Karpas-422 (cell line): Measurements from ENCODE around the gene TRIM8. TPM values are rescaled to one million over a fixed set of nuclear protein-coding genes. Genes with fewer than 3 reads are reported as not detected.
A peak's percentile ranks its signal among the peaks of the same experiment; 100 is the strongest.

ENCODE experiments used
- DNase-seq: peaks from one replicate; pipeline ENCODE4 v3.0.0-alpha.2; 2015
- H2AFZ ChIP-seq: fragments of 200-600 bp; sonication (generic); 2 replicates; pipeline ENCODE4 v1.6.1; 2014; ENCODE audit warnings: antibody characterized with exemption, low read length, mixed read lengths
- H3K27ac ChIP-seq: fragments of 200-600 bp; sonication (generic); 2 replicates; pipeline ENCODE4 v1.5.1; 2014; ENCODE audit warnings: mild to moderate bottlenecking, low read length, moderate library complexity
- H3K27me3 ChIP-seq: fragments of 200-600 bp; sonication (generic); 2 replicates; pipeline ENCODE4 v1.6.1; 2014; ENCODE audit warnings: low read length, mixed read lengths
- H3K36me3 ChIP-seq: fragments of 200-600 bp; sonication (generic); 2 replicates; pipeline ENCODE4 v1.6.1; 2014; ENCODE audit warnings: low read length, mixed read lengths; ENCODE audit not compliant: insufficient read depth
- H3K4me1 ChIP-seq: fragments of 200-600 bp; sonication (generic); 2 replicates; pipeline ENCODE4 v1.6.1; 2014; ENCODE audit warnings: mild to moderate bottlenecking, low read length, mixed read lengths
- H3K4me2 ChIP-seq: fragments of 200-600 bp; sonication (generic); 2 replicates; pipeline ENCODE4 v1.6.1; 2014; ENCODE audit warnings: low read length, low read depth, mild to moderate bottlenecking; ENCODE audit not compliant: poor library complexity, severe bottlenecking
- H3K4me3 ChIP-seq: fragments of 200-600 bp; sonication (generic); 2 replicates; pipeline ENCODE4 v1.5.1; 2014; ENCODE audit warnings: mild to moderate bottlenecking, antibody characterized with exemption, low read length, mixed read lengths
- H3K79me2 ChIP-seq: fragments of 200-600 bp; sonication (generic); 2 replicates; pipeline ENCODE4 v1.6.1; 2014; ENCODE audit warnings: mild to moderate bottlenecking, low read length, mixed read lengths
- H3K9ac ChIP-seq: fragments of 200-600 bp; sonication (generic); 2 replicates; pipeline ENCODE4 v1.6.0; 2014; ENCODE audit warnings: low read length
- H3K9me2 ChIP-seq: fragments of 200-600 bp; sonication (generic), shearing (Covaris generic); replicated peaks from 2 replicates; pipeline ENCODE4 v1.6.0; 2014; ENCODE audit warnings: mild to moderate bottlenecking, low read length, moderate library complexity; ENCODE audit not compliant: insufficient read depth
- H3K9me3 ChIP-seq: fragments of 300-700, 200-600 bp; sonication (generic); 2 replicates; pipeline ENCODE4 v1.6.1; 2014; ENCODE audit warnings: low read length, mixed read lengths
- H4K20me1 ChIP-seq: fragments of 200-600 bp; sonication (generic); 2 replicates; pipeline ENCODE4 v1.6.1; 2014; ENCODE audit warnings: mild to moderate bottlenecking, antibody characterized with exemption, low read length, low read depth; ENCODE audit not compliant: insufficient read depth
- total RNA-seq: library from RNA; depleted of rRNA; stranded (reverse); fragments of >200 nt; shearing (Covaris generic); gene quantifications from 2 replicates; pipeline ENCODE4 v1.2.3, GENCODE V29; 2014; ENCODE audit warnings: low replicate concordance; rRNA removed

The TRIM8 gene
- total RNA-seq, 1 experiment from 2014 or later, result 111 TPM

GRCh38 chr10:102704915-102705314, 60.6 kb downstream of the TRIM8 start:
- H3K9me3 ChIP-seq, result no peaks in the 10 kb centered on the region
- H3K27me3 ChIP-seq, result no peaks in the 10 kb centered on the region
- H3K9ac ChIP-seq, result peak overlapping the region; percentile 55
- no peak overlapping the region for H2AFZ ChIP-seq
- peak overlapping the region; percentile 89 for H3K27ac ChIP-seq
- peak overlapping the region; percentile 45 for H3K4me3 ChIP-seq
- no peaks in the 10 kb centered on the region for H3K9me2 ChIP-seq
- DNase-seq, result no peak
- H4K20me1 ChIP-seq, result no peaks in the 10 kb centered on the region
- peak overlapping the region; percentile 73 for H3K4me2 ChIP-seq
- peaks cover 59% of the 10 kb centered on the region for H3K4me1 ChIP-seq
- H3K36me3 ChIP-seq, result no peaks in the 10 kb centered on the region
- H3K79me2 ChIP-seq, result peaks cover 67% of the 10 kb centered on the region

- no peaks in the 10 kb centered on the region for H3K27me3 ChIP-seq
- H3K9ac ChIP-seq, result peak overlapping the region; percentile 55
- H3K9me3 ChIP-seq, result no peaks in the 10 kb centered on the region
- H4K20me1 ChIP-seq, result no peaks in the 10 kb centered on the region
- H3K4me3 ChIP-seq, result peak overlapping the region; percentile 45
- H3K9me2 ChIP-seq, result no peaks in the 10 kb centered on the region
- H3K4me1 ChIP-seq, result peaks cover 65% of the 10 kb centered on the region
- H3K27ac ChIP-seq, result peak overlapping the region; percentile 89
- no peaks in the 10 kb centered on the region for H3K36me3 ChIP-seq
- peak overlapping the region; percentile 73 for H3K4me2 ChIP-seq
- DNase-seq, result peak; percentile 90
- H3K79me2 ChIP-seq, result peaks cover 73% of the 10 kb centered on the region
- H2AFZ ChIP-seq, result no peak overlapping the region
Measured at GRCh38 chr10:102705531-102705930, 61.3 kb downstream of the TRIM8 start.

Other genes with a start within 250 kb of the TRIM8 start
- 3.1 and 7.4 TPM in 2 replicates for gene NFKB2, start 248.8 kb upstream of the TRIM8 start, total RNA-seq
- 0.19 and 0.61 TPM in 2 replicates for gene PSD, start 225.7 kb upstream of the TRIM8 start, total RNA-seq
- 2.4 and 3.6 TPM in 2 replicates for gene FBXL15, start 223.6 kb upstream of the TRIM8 start, total RNA-seq
- 27.1 and 34.1 TPM in 2 replicates for gene CUEDC2, start 211.9 kb upstream of the TRIM8 start, total RNA-seq
- gene C10orf95, start 192.9 kb upstream of the TRIM8 start, total RNA-seq, result 0.78 TPM in 1 of 2 replicates, not detected in the other
- 69.8 and 83.7 TPM in 2 replicates for gene ACTR1A, start 141.8 kb upstream of the TRIM8 start, total RNA-seq
- gene SUFU, start 140.5 kb upstream of the TRIM8 start, total RNA-seq, result 5.9 and 9.2 TPM in 2 replicates
- gene ARL3, start 69.9 kb downstream of the TRIM8 start, total RNA-seq, result 4.6 and 6.6 TPM in 2 replicates
- gene SFXN2, start 70.2 kb downstream of the TRIM8 start, total RNA-seq, result 10.2 and 25.8 TPM in 2 replicates
- 34.8 and 43.0 TPM in 2 replicates for gene WBP1L, start 99.5 kb downstream of the TRIM8 start, total RNA-seq
- not detected in 2 replicates for gene CYP17A1, start 192.9 kb downstream of the TRIM8 start, total RNA-seq
- gene BORCS7, start 209.8 kb downstream of the TRIM8 start, total RNA-seq, result 9.5 and 17.7 TPM in 2 replicates
- gene AS3MT, start 225.0 kb downstream of the TRIM8 start, total RNA-seq, result not detected in 2 replicates